HEK293T (cell line): ENCODE results near the gene KLK14.

Experiments
- ARNT ChIP-seq: fragments of 450-650 bp; IDR thresholded peaks from 2 replicates; pipeline ENCODE4 v1.6.1; 2017; ENCODE audit warnings: mild to moderate bottlenecking
- BHLHE40 ChIP-seq: fragments of 450-650 bp; IDR thresholded peaks from 2 replicates; pipeline ENCODE4 v1.6.1; 2016; ENCODE audit warnings: mild to moderate bottlenecking, moderate library complexity, borderline replicate concordance
- ELF4 ChIP-seq: fragments of 450-650 bp; IDR thresholded peaks from 2 replicates; pipeline ENCODE4 v1.6.1; 2017; ENCODE audit warnings: antibody characterized with exemption
- FOXK2 ChIP-seq: fragments of 450-650 bp; IDR thresholded peaks from 2 replicates; pipeline ENCODE4 v1.6.1; 2016; ENCODE audit warnings: mild to moderate bottlenecking
- FOXM1 ChIP-seq: fragments of 450-650 bp; IDR thresholded peaks from 2 replicates; pipeline ENCODE4 v1.6.1; 2017; ENCODE audit warnings: mild to moderate bottlenecking, borderline replicate concordance
- L3MBTL2 ChIP-seq: fragments of 450-650 bp; conservative IDR thresholded peaks from 2 replicates; pipeline ENCODE4 v1.6.1; 2016; ENCODE audit warnings: mild to moderate bottlenecking
- LEF1 ChIP-seq: fragments of 450-650 bp; IDR thresholded peaks from 2 replicates; pipeline ENCODE4 v1.6.1; 2017; ENCODE audit warnings: mild to moderate bottlenecking, borderline replicate concordance
- NFRKB ChIP-seq: fragments of 450-650 bp; IDR thresholded peaks from 2 replicates; pipeline ENCODE4 v1.6.1; 2016; ENCODE audit warnings: mild to moderate bottlenecking, moderate library complexity
- PKNOX1 ChIP-seq: fragments of 450-650 bp; IDR thresholded peaks from 2 replicates; pipeline ENCODE4 v1.6.1; 2016
- SP1 ChIP-seq: fragments of 450-650 bp; IDR thresholded peaks from 2 replicates; pipeline ENCODE4 v1.6.1; 2017
- SUZ12 ChIP-seq: fragments of 450-650 bp; IDR thresholded peaks from 2 replicates; pipeline ENCODE4 v1.6.1; 2016; ENCODE audit warnings: mild to moderate bottlenecking
- TARDBP ChIP-seq: fragments of 450-650 bp; IDR thresholded peaks from 2 replicates; pipeline ENCODE4 v1.6.1; 2016

DNA sequence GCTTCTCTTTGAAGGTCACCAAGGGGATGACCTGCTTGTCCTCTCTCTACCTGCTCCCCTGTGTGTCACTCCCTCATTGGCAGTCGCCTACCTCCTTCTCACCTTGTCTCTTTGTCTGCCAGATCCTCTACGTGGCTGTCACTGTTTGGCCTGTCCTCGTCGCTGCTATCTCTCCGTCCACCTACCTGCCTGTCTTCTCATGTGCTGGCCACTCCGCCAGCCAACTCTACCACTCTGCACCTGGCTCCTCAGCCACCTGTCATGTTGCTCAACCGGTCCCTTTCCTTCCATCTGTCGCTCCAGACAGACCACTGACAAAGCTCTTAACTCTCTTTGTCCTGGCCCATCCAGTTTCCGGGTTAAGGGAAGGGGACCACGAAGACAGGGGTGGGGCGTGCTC, 48.0 kb downstream of the KLK14 start, which contains the start of gene KLK12:
- TF ChIP-seq LEF1 (no peak), TARDBP (no peak), L3MBTL2 (no peak), FOXM1 (no peak), BHLHE40 (no peak), SUZ12 (no peak), SP1 (no peak), NFRKB (no peak), ELF4 (no peak), FOXK2 (no peak), PKNOX1 (no peak), ARNT (no peak)
